Activated CD8-positive, alpha-beta T cell treated with anti-CD3 and anti-CD28 coated beads for 36 hours (primary cell): Measurements from ENCODE around the gene HES1. TPM values are rescaled to one million over a fixed set of nuclear protein-coding genes. Genes with fewer than 3 reads are reported as not detected.

Experiments
- ATAC-seq: fragments of 200-7000 bp; cut with Tn5 transposase; one replicate; pipeline ENCODE4 v1.10.0; 2021; ENCODE audit warnings: mild to moderate bottlenecking, moderate library complexity
- CTCF ChIA-PET: fragments of 350-600 bp; sonication (Branson Sonifier 250); formaldehyde crosslinking; loops from one replicate; lab custom pipeline; 2021; ENCODE audit warnings: antibody characterized with exemption; lab: Charles Lee
- POLR2A ChIA-PET: fragments of 350-600 bp; sonication (Branson Sonifier 250); formaldehyde crosslinking; loops from one replicate; lab custom pipeline; 2021; ENCODE audit warnings: antibody characterized with exemption; lab: Charles Lee
- DNase-seq: peaks from one replicate; pipeline ENCODE4 v3.0.0-alpha.2; 2020
- H3K27ac Mint-ChIP-seq: one replicate; pipeline ENCODE4 v1.8.0; 2021; ENCODE audit warnings: mild to moderate bottlenecking, mixed read lengths
- H3K27me3 Mint-ChIP-seq: one replicate; pipeline ENCODE4 v1.8.0; 2021; ENCODE audit warnings: mixed read lengths
- H3K36me3 Mint-ChIP-seq: one replicate; pipeline ENCODE4 v1.8.0; 2021; ENCODE audit warnings: low read depth, mixed read lengths
- H3K4me1 Mint-ChIP-seq: one replicate; pipeline ENCODE4 v1.8.0; 2021; ENCODE audit warnings: low read depth, mixed read lengths
- H3K4me3 Mint-ChIP-seq: one replicate; pipeline ENCODE4 v1.8.0; 2021; ENCODE audit warnings: mild to moderate bottlenecking, moderate library complexity, mixed read lengths
- H3K9me3 Mint-ChIP-seq: one replicate; pipeline ENCODE4 v1.8.0; 2021; ENCODE audit warnings: mixed read lengths
- CTCF ChIP-seq: fragments of 200-600 bp; IDR thresholded peaks from one replicate; pipeline ENCODE4 v1.8.0; 2022; ENCODE audit warnings: antibody characterized with exemption, mild to moderate bottlenecking
- intact Hi-C: fragments of 100-400 bp; cut with micrococcal nuclease; formaldehyde crosslinking; loops from one replicate; pipeline ENCODE4 v1.10.0; 2022
- total RNA-seq, 2 experiments: library from RNA; stranded (reverse); gene quantifications; one replicate each; pipeline ENCODE4 v1.2.3, GENCODE V29; 2021

The HES1 gene
- total RNA-seq, 2 experiments from 2014 or later: not detected

GRCh38 chr3:194121891-194122631 lies 13.9 kb upstream of the HES1 start:
- H3K27ac Mint-ChIP-seq: no peak overlapping the region
- ChIA-PET CTCF (no interaction called here), POLR2A (no interaction called here)
- no peaks in the 10 kb centered on the region for H3K4me1 Mint-ChIP-seq
- intact Hi-C loops: no loop called here
- DNase-seq (no peak), ATAC-seq (no peak)
- no peak for TF ChIP-seq CTCF
- no peak overlapping the region for H3K4me3 Mint-ChIP-seq
- peaks cover 26% of the 10 kb centered on the region for H3K27me3 Mint-ChIP-seq
- no peaks in the 10 kb centered on the region for H3K36me3 Mint-ChIP-seq
- no peaks in the 10 kb centered on the region for H3K9me3 Mint-ChIP-seq

- Mint-ChIP-seq H3K9me3 (no peaks in the 10 kb centered on the region), H3K4me3 (no peak overlapping the region), H3K4me1 (no peaks in the 10 kb centered on the region), H3K36me3 (no peaks in the 10 kb centered on the region), H3K27me3 (peaks cover 35% of the 10 kb centered on the region), H3K27ac (no peak overlapping the region)
- CTCF ChIA-PET: interaction anchor here (1.1 kb wide), 1 partner anchor 192 kb away, joined by 3 read pairs; no protein-coding TSS in a partner anchor
- TF ChIP-seq CTCF: no peak
- intact Hi-C loops: no loop called here
- no peak for DNase-seq
- POLR2A ChIA-PET: no interaction called here
- ATAC-seq: no peak
Observed at GRCh38 chr3:194123726-194124125, 12.2 kb upstream of the HES1 start.

- DNase-seq (no peak), ATAC-seq (no peak)
- Mint-ChIP-seq H3K4me3 (no peak overlapping the region), H3K36me3 (no peaks in the 10 kb centered on the region), H3K9me3 (no peaks in the 10 kb centered on the region), H3K27me3 (peaks cover 35% of the 10 kb centered on the region), H3K27ac (no peak overlapping the region), H3K4me1 (no peaks in the 10 kb centered on the region)
- POLR2A ChIA-PET: no interaction called here
- CTCF ChIA-PET: interaction anchor here (1.1 kb wide), 1 partner anchor 191 kb away, joined by 3 read pairs; no protein-coding TSS in a partner anchor
- TF ChIP-seq CTCF: no peak
- intact Hi-C loops: no loop called here
Observed at GRCh38 chr3:194124193-194124592, 11.8 kb upstream of the HES1 start.

- no peaks in the 10 kb centered on the region for H3K9me3 Mint-ChIP-seq
- no peak for TF ChIP-seq CTCF
- POLR2A ChIA-PET: no interaction called here
- CTCF ChIA-PET: no interaction called here
- no peaks in the 10 kb centered on the region for H3K36me3 Mint-ChIP-seq
- no peak overlapping the region for H3K27ac Mint-ChIP-seq
- intact Hi-C loops: no loop called here
- no peak overlapping the region for H3K4me3 Mint-ChIP-seq
- peaks cover 36% of the 10 kb centered on the region for H3K27me3 Mint-ChIP-seq
- DNase-seq: no peak
- no peak for ATAC-seq
- no peaks in the 10 kb centered on the region for H3K4me1 Mint-ChIP-seq
Observed at GRCh38 chr3:194125442-194125841, 10.5 kb upstream of the HES1 start.

- ChIA-PET CTCF (no interaction called here), POLR2A (no interaction called here)
- H3K4me1 Mint-ChIP-seq: peaks cover 7% of the 10 kb centered on the region
- H3K36me3 Mint-ChIP-seq: no peaks in the 10 kb centered on the region
- H3K9me3 Mint-ChIP-seq: no peaks in the 10 kb centered on the region
- DNase-seq: no peak
- H3K4me3 Mint-ChIP-seq: no peak overlapping the region
- no peak overlapping the region for H3K27ac Mint-ChIP-seq
- no peak for TF ChIP-seq CTCF
- H3K27me3 Mint-ChIP-seq: peaks cover 41% of the 10 kb centered on the region
- intact Hi-C loops: no loop called here
- no peak for ATAC-seq
Observed at GRCh38 chr3:194126790-194127189, 9.2 kb upstream of the HES1 start.
